Right atrium auricular region (tissue), 2 donors: ENCODE measurements around the gene CSNK1A1L. TPM values are rescaled to one million over a fixed set of nuclear protein-coding genes. Genes with fewer than 3 reads are reported as not detected.
A peak's percentile ranks its signal among the peaks of the same experiment; 100 is the strongest.
"Not testable (repeated sequence)": the region's sequence is repeated elsewhere in the genome, so short reads cannot be mapped to it uniquely, and the experiment has no call there.

Source experiments
- DNase-seq: peaks from one replicate; pipeline ENCODE4 v3.0.0-alpha.2; 2019; ENCODE audit warnings: low spot score
- H3K27ac ChIP-seq, 2 donors: fragments of 200-600 bp; sonication (generic); 1 replicate in 1 of 2; 2 replicates in 1 of 2; pipeline ENCODE4 v1.5.1; 2016 to 2019
- H3K27me3 ChIP-seq, 2 donors: fragments of 200-600 bp; sonication (generic); one replicate each; pipeline versions ENCODE4 v1.5.1 to v1.6.0; 2017 to 2019
- H3K36me3 ChIP-seq: fragments of 200-600 bp; sonication (generic); one replicate; pipeline ENCODE4 v1.5.1; 2016
- H3K4me1 ChIP-seq, 2 donors: fragments of 200-600 bp; sonication (generic); one replicate each; pipeline versions ENCODE4 v1.5.1 to v1.6.0; 2017 to 2019
- H3K4me3 ChIP-seq, 2 donors: fragments of 200-600 bp; sonication (generic); 1 replicate in 1 of 2; 2 replicates in 1 of 2; pipeline ENCODE4 v1.5.1; 2017 to 2019; ENCODE audit warnings: mild to moderate bottlenecking in 1 of 2, moderate library complexity in 1 of 2
- H3K9me3 ChIP-seq, 2 donors: fragments of 200-600 bp; sonication (generic); one replicate each; pipeline ENCODE4 v1.5.1; 2019
- CTCF ChIP-seq, 2 donors: fragments of 200-600 bp; sonication (generic); IDR thresholded peaks; one replicate each; pipeline ENCODE4 v1.5.1; 2019; ENCODE audit warnings: antibody characterized with exemption in 2 of 2
- total RNA-seq, 2 donors: library from RNA; depleted of rRNA; stranded (reverse); fragments of >200 nt; gene quantifications; one replicate each; pipeline ENCODE4 v1.1.0, GENCODE V29; 2016

The CSNK1A1L gene
- total RNA-seq, 2 donors from 2014 or later, result not detected

GRCh38 chr13:37058910-37059847 is 46.3 kb downstream of the CSNK1A1L start, which contains the start of gene SUPT20H:
Gene SUPT20H, minus strand, starts transcription at chr13:37059688. Its CDS starts 8,198 bp downstream, at chr13:37051490.
- H3K36me3 ChIP-seq, result no peaks in the 10 kb centered on the region
- no peaks in the 10 kb centered on the region for H3K27me3 ChIP-seq
- H3K4me3 ChIP-seq, result peak within 1 kb of the TSS; percentile 64 to 84
- peaks cover 0 to 11% of the 10 kb centered on the region in 2 donors for H3K4me1 ChIP-seq
- DNase-seq, result peak; percentile 87
- no peaks in the 10 kb centered on the region for H3K9me3 ChIP-seq
- H3K27ac ChIP-seq, result peak within 1 kb of the TSS; percentile 85 to 92
- peak in 1 of 2 donors; percentile 30 for TF ChIP-seq CTCF (IDR thresholded peaks at IDR 0.05)

GRCh38 chr13:37056228-37056627 is 49.2 kb downstream of the CSNK1A1L start:
- DNase-seq, H3K27me3 ChIP-seq, H3K4me3 ChIP-seq, H3K9me3 ChIP-seq, H3K36me3 ChIP-seq, H3K27ac ChIP-seq: not testable (repeated sequence)
- H3K4me1 ChIP-seq, result peaks cover 0 to 11% of the 10 kb centered on the region in 2 donors

Other genes with a start within 250 kb of the CSNK1A1L start
- gene SMAD9, start 185.4 kb downstream of the CSNK1A1L start, total RNA-seq, result 10 to 100 TPM in 1 of 2 donors, 1 to 10 TPM in 1; 3.2 to 15.6 TPM
- 10 to 100 TPM; 15.4 to 17.0 TPM for gene ALG5, start 106.3 kb downstream of the CSNK1A1L start, total RNA-seq
- 10 to 100 TPM; 11.3 to 14.3 TPM for gene EXOSC8, start 104.9 kb downstream of the CSNK1A1L start, total RNA-seq
- gene SUPT20H, start 46.0 kb downstream of the CSNK1A1L start, total RNA-seq, result 10 to 100 TPM; 21.6 to 23.7 TPM